A673 (cell line): ENCODE measurements around the gene CNGA2. TPM values are rescaled to one million over a fixed set of nuclear protein-coding genes. Genes with fewer than 3 reads are reported as not detected.

Source experiments
- Bru-seq: library from RNA; stranded (reverse); fragments of 400-500 nt; gene quantifications from one replicate; lab custom pipeline; 2021; lab: Mats Ljungman, UMichigan
- BruChase-seq, 2 experiments: library from RNA; stranded (reverse); fragments of 400-500 nt; gene quantifications; one replicate each; lab custom pipeline; 2021; lab: Mats Ljungman, UMichigan
- BruUV-seq: library from RNA; stranded (reverse); fragments of 400-500 nt; replicated peaks from 2 replicates; lab custom pipeline; 2021; lab: Mats Ljungman, UMichigan
- CTCF ChIA-PET: fragments of 300-600 bp; sonication (Branson Sonifier 250); formaldehyde crosslinking; loops from one replicate; lab custom pipeline; 2022; ENCODE audit warnings: antibody characterized with exemption; lab: Charles Lee
- POLR2A ChIA-PET: fragments of 300-600 bp; sonication (Branson Sonifier 250); formaldehyde crosslinking; loops from one replicate; lab custom pipeline; 2022; ENCODE audit warnings: antibody characterized with exemption; ENCODE audit not compliant: low non-redundant PET; lab: Charles Lee
- DNase-seq: peaks from one replicate; pipeline ENCODE4 v3.0.0-alpha.2; 2015; ENCODE audit warnings: low spot score
- H3K27ac ChIP-seq: fragments of 200-600 bp; sonication (generic); 2 replicates; pipeline ENCODE4 v1.5.1; 2016; ENCODE audit warnings: mixed run types, low read depth, mild to moderate bottlenecking, mixed read lengths, antibody characterized with exemption, low read length; ENCODE audit not compliant: poor library complexity, severe bottlenecking
- H3K27me3 ChIP-seq: fragments of 200-600 bp; sonication (generic); replicated peaks from 2 replicates; pipeline ENCODE4 v1.6.1; 2017; ENCODE audit warnings: mixed run types, low read depth, mild to moderate bottlenecking, mixed read lengths, antibody characterized with exemption, low read length; ENCODE audit not compliant: insufficient read depth, poor library complexity
- H3K36me3 ChIP-seq: fragments of 200-600 bp; sonication (generic); 2 replicates; pipeline ENCODE4 v1.6.1; 2016; ENCODE audit warnings: mixed run types, mild to moderate bottlenecking, mixed read lengths, antibody characterized with exemption, low read length; ENCODE audit not compliant: insufficient read depth, poor library complexity, severe bottlenecking
- H3K4me1 ChIP-seq: fragments of 200-600 bp; sonication (generic); 2 replicates; pipeline ENCODE4 v1.6.1; 2017; ENCODE audit warnings: mixed run types, mild to moderate bottlenecking, mixed read lengths, antibody characterized with exemption, low read length; ENCODE audit not compliant: insufficient read depth, poor library complexity, severe bottlenecking
- H3K4me3 ChIP-seq: fragments of 200-600 bp; sonication (generic); 2 replicates; pipeline ENCODE4 v1.5.1; 2016; ENCODE audit warnings: low read depth, mixed run types, mild to moderate bottlenecking, mixed read lengths, low read length; ENCODE audit not compliant: poor library complexity, severe bottlenecking
- H3K9me3 ChIP-seq: fragments of 200-600 bp; sonication (generic); 2 replicates; pipeline ENCODE4 v1.6.1; 2016; ENCODE audit warnings: mixed run types, low read depth, mild to moderate bottlenecking, mixed read lengths, antibody characterized with exemption, low read length; ENCODE audit not compliant: poor library complexity, severe bottlenecking
- EZH2 ChIP-seq: fragments of 200-600 bp; sonication (generic); IDR thresholded peaks from 2 replicates; pipeline ENCODE4 v1.6.1; 2017; ENCODE audit warnings: borderline replicate concordance, low read depth, mild to moderate bottlenecking, mixed read lengths, antibody characterized with exemption, low read length; ENCODE audit not compliant: poor library complexity, severe bottlenecking
- intact Hi-C: fragments of 100-400 bp; cut with micrococcal nuclease; formaldehyde crosslinking; loops from one replicate; pipeline ENCODE4 v1.10.0; 2022; ENCODE audit not compliant: unreplicated experiment
- long read RNA-seq: library from polyadenylated mRNA; stranded (forward); transcript quantifications from one replicate; pipeline ENCODE4 v2.0.0, GENCODE V29; 2022
- total RNA-seq: library from RNA; stranded (reverse); gene quantifications from 2 replicates; pipeline ENCODE4 v1.2.3, GENCODE V29; 2021
- TF ChIP-seq, protein P1 (sequence below): fragments of 300-800, 200-600 bp; sonication (generic); conservative IDR thresholded peaks from 2 replicates; pipeline ENCODE4 v1.5.1; 2017; ENCODE audit warnings: low read depth, mild to moderate bottlenecking, antibody characterized with exemption, low read length, moderate library complexity, mixed read lengths

CNGA2 gene
- total RNA-seq, result not detected in 2 replicates
- not detected for Bru-seq, nascent RNA
- BruChase-seq, experiment 1, labeled RNA remaining after a 2-hour chase, result not detected
- BruChase-seq, experiment 2, labeled RNA remaining after a 6-hour chase, result not detected
- long read RNA-seq, result 0 reads

- no peak within 1 kb of the TSS for H3K27ac ChIP-seq
- no peaks in the 10 kb centered on the region for H3K36me3 ChIP-seq
- no peak for DNase-seq
- intact Hi-C loops, result no loop called here
- no peak for TF ChIP-seq EZH2
- TF ChIP-seq, protein P1, sequence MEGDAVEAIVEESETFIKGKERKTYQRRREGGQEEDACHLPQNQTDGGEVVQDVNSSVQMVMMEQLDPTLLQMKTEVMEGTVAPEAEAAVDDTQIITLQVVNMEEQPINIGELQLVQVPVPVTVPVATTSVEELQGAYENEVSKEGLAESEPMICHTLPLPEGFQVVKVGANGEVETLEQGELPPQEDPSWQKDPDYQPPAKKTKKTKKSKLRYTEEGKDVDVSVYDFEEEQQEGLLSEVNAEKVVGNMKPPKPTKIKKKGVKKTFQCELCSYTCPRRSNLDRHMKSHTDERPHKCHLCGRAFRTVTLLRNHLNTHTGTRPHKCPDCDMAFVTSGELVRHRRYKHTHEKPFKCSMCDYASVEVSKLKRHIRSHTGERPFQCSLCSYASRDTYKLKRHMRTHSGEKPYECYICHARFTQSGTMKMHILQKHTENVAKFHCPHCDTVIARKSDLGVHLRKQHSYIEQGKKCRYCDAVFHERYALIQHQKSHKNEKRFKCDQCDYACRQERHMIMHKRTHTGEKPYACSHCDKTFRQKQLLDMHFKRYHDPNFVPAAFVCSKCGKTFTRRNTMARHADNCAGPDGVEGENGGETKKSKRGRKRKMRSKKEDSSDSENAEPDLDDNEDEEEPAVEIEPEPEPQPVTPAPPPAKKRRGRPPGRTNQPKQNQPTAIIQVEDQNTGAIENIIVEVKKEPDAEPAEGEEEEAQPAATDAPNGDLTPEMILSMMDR, result no peak
- H3K9me3 ChIP-seq, result no peaks in the 10 kb centered on the region
- H3K4me1 ChIP-seq, result no peaks in the 10 kb centered on the region
- H3K4me3 ChIP-seq, result no peak within 1 kb of the TSS
- no TSS peak for BruUV-seq
- POLR2A ChIA-PET, result no interaction called here
- CTCF ChIA-PET, result no interaction called here
- H3K27me3 ChIP-seq, result peaks cover 12% of the 10 kb centered on the region
Measured at GRCh38 chrX:151734446-151734845, at the start of gene CNGA2. Gene CNGA2 (plus strand): TSS chrX:151734746. CDS start chrX:151738484, 3,738 bp downstream.

DNA sequence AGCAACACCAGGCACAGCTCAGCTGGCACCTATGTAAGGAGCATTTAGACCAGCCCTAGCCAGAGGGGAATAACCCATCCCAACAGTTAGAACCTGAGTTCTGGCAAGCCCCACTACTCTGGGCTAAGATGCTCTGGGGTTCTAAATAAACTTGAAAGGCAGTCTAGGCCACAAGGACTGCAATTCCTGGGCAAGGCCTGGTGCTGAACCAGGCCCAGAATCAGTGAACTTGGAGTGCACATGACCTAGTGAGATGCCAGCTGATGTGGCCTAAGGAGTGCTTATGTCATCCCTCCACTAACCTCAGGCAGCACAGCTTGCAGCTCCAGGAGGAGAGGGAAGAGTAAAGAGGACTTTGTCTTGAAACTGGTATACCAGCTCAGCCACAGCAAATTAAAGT, 46.9 kb upstream of the CNGA2 start:
- Histone ChIP-seq H3K27me3 (peaks cover 8% of the 10 kb centered on the region), H3K27ac (no peak overlapping the region), H3K4me3 (no peak overlapping the region), H3K4me1 (no peaks in the 10 kb centered on the region), H3K9me3 (no peaks in the 10 kb centered on the region), H3K36me3 (no peaks in the 10 kb centered on the region)
- intact Hi-C loops, result loop anchor here (10.0 kb wide), 1 partner anchor 333 kb away; no protein-coding TSS in a partner anchor
- ChIA-PET POLR2A (no interaction called here), CTCF (no interaction called here)
- TF ChIP-seq, protein P1, result no peak
- no peak for TF ChIP-seq EZH2
- BruUV-seq, result no TSS peak
- DNase-seq, result no peak

GRCh38 chrX:151688695-151689094, 45.9 kb upstream of the CNGA2 start:
- CTCF ChIA-PET, result no interaction called here
- no peak for DNase-seq
- Histone ChIP-seq H3K36me3 (no peaks in the 10 kb centered on the region), H3K4me3 (no peak overlapping the region), H3K27ac (no peak overlapping the region), H3K27me3 (peaks cover 7% of the 10 kb centered on the region), H3K9me3 (no peaks in the 10 kb centered on the region), H3K4me1 (no peaks in the 10 kb centered on the region)
- no peak for TF ChIP-seq EZH2
- TF ChIP-seq, protein P1, result no peak
- POLR2A ChIA-PET, result no interaction called here
- intact Hi-C loops, result loop anchor here (10.0 kb wide), 1 partner anchor 334 kb away; no protein-coding TSS in a partner anchor
- no TSS peak for BruUV-seq
